Measurements from ENCODE around the gene NRXN3. TPM values are rescaled to one million over a fixed set of nuclear protein-coding genes. Genes with fewer than 3 reads are reported as not detected.

The NRXN3 gene
- total RNA-seq, 1 experiment from 2014 or later = not detected

- ChIA-PET CTCF (no interaction called here), RAD21 (ENCODE audit: low non-redundant PET in 1 of 2, low total read pairs in 2 of 2, uncharacterized antibody in 2 of 2, unreplicated experiment in 2 of 2) (no interaction called here), POLR2A (no interaction called here)
- no peaks in the 10 kb centered on the region for H4K20me1 ChIP-seq (ENCODE audit: insufficient read depth)
- no peaks in the 10 kb centered on the region for H3K4me1 ChIP-seq (ENCODE audit: control insufficient read depth in 1 of 2, insufficient read depth in 2 of 2, low read length in 2 of 2)
- no peaks in the 10 kb centered on the region for H3K27me3 ChIP-seq (ENCODE audit: insufficient read depth, low read length)
- H3K79me2 ChIP-seq (ENCODE audit: insufficient read depth, low read length) = no peaks in the 10 kb centered on the region
- H3K9me2 ChIP-seq (ENCODE audit: insufficient read depth) = no peaks in the 10 kb centered on the region
- H2AFZ ChIP-seq (ENCODE audit: low read depth, low read length, poor library complexity, severe bottlenecking) = no peak overlapping the region
- ATAC-seq = no peak
- no peak for TF ChIP-seq SRF (IDR thresholded peaks at IDR 0.05; ENCODE audit: low read depth)
- TF ChIP-seq MAX (IDR thresholded peaks at IDR 0.05) = no peak
- TF ChIP-seq EZH2phosphoT487 (IDR thresholded peaks at IDR 0.05; ENCODE audit: borderline replicate concordance) = no peak
- TF ChIP-seq POLR2A (IDR thresholded peaks at IDR 0.05; ENCODE audit: borderline replicate concordance, extremely low read depth, insufficient read depth, insufficient read length) = no peak
- no peak for TF ChIP-seq EZH2 (IDR thresholded peaks at IDR 0.05)
- TF ChIP-seq CTCF (IDR thresholded peaks at IDR 0.05 in 2 of 3, conservative IDR thresholded peaks at IDR 0.05 in 1 of 3; ENCODE audit: borderline replicate concordance in 1 of 3, insufficient read depth in 1 of 3, low read depth in 2 of 3, low read length in 2 of 3) = no peak
- no peak for TF ChIP-seq JUND (IDR thresholded peaks at IDR 0.05)
- no peak for TF ChIP-seq SP1 (IDR thresholded peaks at IDR 0.05; ENCODE audit: low read depth)
- no peak for TF ChIP-seq CBX3 (IDR thresholded peaks at IDR 0.05; ENCODE audit: low read depth)
- TF ChIP-seq SIN3A (IDR thresholded peaks at IDR 0.05; ENCODE audit: low read depth) = no peak
- no peaks in the 10 kb centered on the region for H3K36me3 ChIP-seq (ENCODE audit: control insufficient read depth in 1 of 2, insufficient read depth in 2 of 2, low read length in 2 of 2)
- no peak for DNase-seq (ENCODE audit: low read depth, low spot score)
- no peak overlapping the region for H3K9ac ChIP-seq (ENCODE audit: low read length)
- BruUV-seq (replicated peaks) = no TSS peak
- H3K4me3 ChIP-seq (replicated peaks in 1 of 2; ENCODE audit: low read depth in 1 of 2, low read length in 2 of 2) = no peak overlapping the region
- intact Hi-C loops (cut with micrococcal nuclease) = no loop called here
- H3K27ac ChIP-seq (ENCODE audit: low read depth, low read length) = no peak overlapping the region
- peaks cover 0 to 14% of the 10 kb centered on the region in 2 experiments; a peak in 2 of 4 replicates for H3K9me3 ChIP-seq (ENCODE audit: control insufficient read depth in 1 of 2, insufficient read depth in 1 of 2, low read depth in 1 of 2, low read length in 2 of 2)
- H3K4me2 ChIP-seq (ENCODE audit: low read length) = no peak overlapping the region
Observed at GRCh38 chr14:79833781-79834180, 1663.6 kb downstream of the NRXN3 start.

GRCh38 chr14:79834868-79835267 is 1664.7 kb downstream of the NRXN3 start:
- DNase-seq (ENCODE audit: low read depth, low spot score) (no peak), ATAC-seq (no peak)
- H3K36me3 ChIP-seq (ENCODE audit: control insufficient read depth in 1 of 2, insufficient read depth in 2 of 2, low read length in 2 of 2) = no peaks in the 10 kb centered on the region
- H3K79me2 ChIP-seq (ENCODE audit: insufficient read depth, low read length) = no peaks in the 10 kb centered on the region
- intact Hi-C loops (cut with micrococcal nuclease) = no loop called here
- no peaks in the 10 kb centered on the region for H3K9me2 ChIP-seq (ENCODE audit: insufficient read depth)
- TF ChIP-seq ELF1 (IDR thresholded peaks at IDR 0.05; ENCODE audit: borderline replicate concordance, low read depth) = no peak
- TF ChIP-seq CEBPB (IDR thresholded peaks at IDR 0.05; ENCODE audit: low read depth) = no peak
- no peak for TF ChIP-seq EZH2phosphoT487 (IDR thresholded peaks at IDR 0.05; ENCODE audit: borderline replicate concordance)
- TF ChIP-seq MAX (IDR thresholded peaks at IDR 0.05) = no peak
- no peak for TF ChIP-seq EGR1 (IDR thresholded peaks at IDR 0.05; ENCODE audit: low read depth)
- H4K20me1 ChIP-seq (ENCODE audit: insufficient read depth) = no peaks in the 10 kb centered on the region
- no peak overlapping the region for H3K9ac ChIP-seq (ENCODE audit: low read length)
- H3K4me2 ChIP-seq (ENCODE audit: low read length) = no peak overlapping the region
- RAD21 ChIA-PET (ENCODE audit: low non-redundant PET in 1 of 2, low total read pairs in 2 of 2, uncharacterized antibody in 2 of 2, unreplicated experiment in 2 of 2) = no interaction called here
- H3K27ac ChIP-seq (ENCODE audit: low read depth, low read length) = no peak overlapping the region
- H3K4me1 ChIP-seq (ENCODE audit: control insufficient read depth in 1 of 2, insufficient read depth in 2 of 2, low read length in 2 of 2) = no peaks in the 10 kb centered on the region
- H3K9me3 ChIP-seq (ENCODE audit: control insufficient read depth in 1 of 2, insufficient read depth in 1 of 2, low read depth in 1 of 2, low read length in 2 of 2) = peaks cover 0 to 14% of the 10 kb centered on the region in 2 experiments; a peak in 2 of 4 replicates
- no peak overlapping the region for H2AFZ ChIP-seq (ENCODE audit: low read depth, low read length, poor library complexity, severe bottlenecking)
- POLR2A ChIA-PET = no interaction called here
- no TSS peak for BruUV-seq (replicated peaks)
- H3K4me3 ChIP-seq (replicated peaks in 1 of 2; ENCODE audit: low read depth in 1 of 2, low read length in 2 of 2) = no peak overlapping the region
- H3K27me3 ChIP-seq (ENCODE audit: insufficient read depth, low read length) = no peaks in the 10 kb centered on the region
- CTCF ChIA-PET = no interaction called here

Data from HCT116 (cell line).